HEK293T (cell line): ENCODE results near the gene GRIK4.

Source experiments
- CTCF ChIA-PET: fragments of 350-600 bp; formaldehyde crosslinking; extraction: SDS; loops from one replicate; lab custom pipeline; 2021; ENCODE audit warnings: antibody characterized with exemption, inconsistent platforms; lab: Yijun Ruan, JAX
- POLR2A ChIA-PET: fragments of 350-600 bp; formaldehyde crosslinking; extraction: SDS; loops from one replicate; lab custom pipeline; 2020; ENCODE audit warnings: antibody characterized with exemption, inconsistent platforms; lab: Yijun Ruan, JAX
- DNase-seq: peaks from one replicate; pipeline ENCODE4 v3.0.0; 2012; ENCODE audit warnings: mixed read lengths; ENCODE audit errors: extremely low spot score
- ARNT ChIP-seq: fragments of 450-650 bp; IDR thresholded peaks from 2 replicates; pipeline ENCODE4 v1.6.1; 2017; ENCODE audit warnings: mild to moderate bottlenecking
- BHLHE40 ChIP-seq: fragments of 450-650 bp; IDR thresholded peaks from 2 replicates; pipeline ENCODE4 v1.6.1; 2016; ENCODE audit warnings: mild to moderate bottlenecking, moderate library complexity, borderline replicate concordance
- CTBP1 ChIP-seq: fragments of 450-650 bp; IDR thresholded peaks from 2 replicates; pipeline ENCODE4 v1.6.1; 2016; ENCODE audit warnings: borderline replicate concordance
- ELF4 ChIP-seq: fragments of 450-650 bp; IDR thresholded peaks from 2 replicates; pipeline ENCODE4 v1.6.1; 2017; ENCODE audit warnings: antibody characterized with exemption
- FOXA1 ChIP-seq: fragments of 450-650 bp; IDR thresholded peaks from 2 replicates; pipeline ENCODE4 v1.6.1; 2016; ENCODE audit warnings: mild to moderate bottlenecking
- FOXK2 ChIP-seq: fragments of 450-650 bp; IDR thresholded peaks from 2 replicates; pipeline ENCODE4 v1.6.1; 2016; ENCODE audit warnings: mild to moderate bottlenecking
- FOXM1 ChIP-seq: fragments of 450-650 bp; IDR thresholded peaks from 2 replicates; pipeline ENCODE4 v1.6.1; 2017; ENCODE audit warnings: mild to moderate bottlenecking, borderline replicate concordance
- HDGF ChIP-seq: fragments of 450-650 bp; IDR thresholded peaks from 2 replicates; pipeline ENCODE4 v1.6.1; 2017; ENCODE audit warnings: antibody characterized with exemption, borderline replicate concordance
- L3MBTL2 ChIP-seq: fragments of 450-650 bp; conservative IDR thresholded peaks from 2 replicates; pipeline ENCODE4 v1.6.1; 2016; ENCODE audit warnings: mild to moderate bottlenecking
- LEF1 ChIP-seq: fragments of 450-650 bp; IDR thresholded peaks from 2 replicates; pipeline ENCODE4 v1.6.1; 2017; ENCODE audit warnings: mild to moderate bottlenecking, borderline replicate concordance
- NFRKB ChIP-seq: fragments of 450-650 bp; IDR thresholded peaks from 2 replicates; pipeline ENCODE4 v1.6.1; 2016; ENCODE audit warnings: mild to moderate bottlenecking, moderate library complexity
- SP1 ChIP-seq: fragments of 450-650 bp; IDR thresholded peaks from 2 replicates; pipeline ENCODE4 v1.6.1; 2017
- SUZ12 ChIP-seq: fragments of 450-650 bp; IDR thresholded peaks from 2 replicates; pipeline ENCODE4 v1.6.1; 2016; ENCODE audit warnings: mild to moderate bottlenecking
- TARDBP ChIP-seq: fragments of 450-650 bp; IDR thresholded peaks from 2 replicates; pipeline ENCODE4 v1.6.1; 2016
- ZNF384 ChIP-seq: fragments of 450-650 bp; IDR thresholded peaks from 2 replicates; pipeline ENCODE4 v1.6.1; 2016
- TF ChIP-seq, protein P1 (sequence below): fragments of 450-650 bp; IDR thresholded peaks from 2 replicates; pipeline ENCODE4 v1.6.1; 2016

The GRIK4 gene

DNA sequence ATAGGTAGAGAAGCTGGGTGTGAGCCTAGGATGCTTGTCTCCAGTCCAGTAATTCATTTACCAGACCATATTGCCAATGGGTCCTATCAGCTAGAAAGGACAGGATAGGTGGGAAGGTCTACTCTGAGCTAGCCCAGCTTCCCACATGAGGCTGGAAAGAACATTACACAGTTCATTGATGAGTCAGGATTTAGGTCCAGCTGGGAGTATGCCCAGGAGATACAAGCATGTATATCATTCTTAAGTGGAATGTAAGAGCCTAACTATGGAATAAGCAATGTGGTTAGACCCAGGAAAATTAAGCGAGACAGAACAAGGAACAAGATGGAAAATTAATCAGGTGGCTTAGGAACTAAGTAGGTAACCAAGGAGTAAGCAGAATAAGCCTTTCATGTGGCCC lies 453.3 kb downstream of the GRIK4 start:
- ChIA-PET CTCF (no interaction called here), POLR2A (no interaction called here)
- TF ChIP-seq NFRKB (no peak), TARDBP (no peak), ELF4 (no peak), HDGF (no peak), FOXM1 (no peak), L3MBTL2 (no peak), LEF1 (no peak), SP1 (no peak), ARNT (no peak), CTBP1 (no peak), FOXA1 (no peak), FOXK2 (no peak), ZNF384 (no peak)
- TF ChIP-seq, protein P1, sequence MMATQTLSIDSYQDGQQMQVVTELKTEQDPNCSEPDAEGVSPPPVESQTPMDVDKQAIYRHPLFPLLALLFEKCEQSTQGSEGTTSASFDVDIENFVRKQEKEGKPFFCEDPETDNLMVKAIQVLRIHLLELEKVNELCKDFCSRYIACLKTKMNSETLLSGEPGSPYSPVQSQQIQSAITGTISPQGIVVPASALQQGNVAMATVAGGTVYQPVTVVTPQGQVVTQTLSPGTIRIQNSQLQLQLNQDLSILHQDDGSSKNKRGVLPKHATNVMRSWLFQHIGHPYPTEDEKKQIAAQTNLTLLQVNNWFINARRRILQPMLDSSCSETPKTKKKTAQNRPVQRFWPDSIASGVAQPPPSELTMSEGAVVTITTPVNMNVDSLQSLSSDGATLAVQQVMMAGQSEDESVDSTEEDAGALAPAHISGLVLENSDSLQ: no peak
- DNase-seq: no peak

DNA sequence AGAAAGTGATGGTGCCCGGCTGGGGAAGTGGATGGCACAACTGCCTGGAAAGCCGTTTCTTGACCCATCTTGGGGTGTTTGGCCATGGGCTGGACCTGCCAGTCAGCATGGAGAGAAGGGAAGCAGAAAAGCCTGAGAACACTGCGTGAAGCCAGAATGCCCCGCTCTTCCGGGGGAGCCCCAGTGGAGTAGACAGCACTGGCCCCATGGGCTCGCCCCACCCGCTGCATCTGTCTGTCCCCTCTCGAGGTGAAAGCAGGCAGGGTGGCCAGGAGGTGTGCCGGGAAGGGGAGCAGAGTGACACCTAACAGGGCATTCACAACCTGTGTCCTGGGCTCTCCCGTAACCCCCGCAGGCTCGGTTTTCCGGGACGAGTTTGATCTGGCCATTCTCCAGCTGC lies 455.3 kb downstream of the GRIK4 start:
- TF ChIP-seq NFRKB: no peak
- ChIA-PET POLR2A (no interaction called here), CTCF (interaction anchor here (1.6 kb wide), 1 partner anchor 14 kb away, joined by 3 read pairs; no protein-coding TSS in a partner anchor)
- no peak for DNase-seq

DNA sequence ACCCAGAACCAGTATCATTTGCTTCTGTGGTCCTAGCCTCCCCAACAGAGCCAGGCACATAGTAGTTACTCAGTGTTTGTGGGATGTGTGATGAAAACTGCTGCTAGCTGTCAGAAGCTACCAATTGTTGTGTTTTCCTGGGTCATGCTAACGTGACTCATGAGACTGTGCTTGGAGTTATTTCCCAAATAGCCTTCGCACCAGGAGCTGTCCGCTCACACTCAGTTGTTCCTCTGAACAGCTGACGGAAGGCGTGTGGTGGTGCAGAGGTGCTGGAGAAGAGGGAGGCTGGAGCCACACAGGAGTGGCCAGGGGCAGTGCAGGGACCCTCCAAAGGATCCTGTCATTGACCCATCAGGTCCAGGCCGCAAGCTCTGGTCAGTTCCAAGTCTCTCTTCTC lies 458.4 kb downstream of the GRIK4 start:
- TF ChIP-seq FOXM1: no peak
- TF ChIP-seq L3MBTL2: no peak
- no peak for TF ChIP-seq LEF1
- TF ChIP-seq SP1: no peak
- no peak for TF ChIP-seq SUZ12
- no peak for TF ChIP-seq BHLHE40
- no peak for TF ChIP-seq ELF4
- TF ChIP-seq HDGF: no peak
- TF ChIP-seq ARNT: no peak
- no peak for TF ChIP-seq NFRKB
- TF ChIP-seq CTBP1: no peak
- TF ChIP-seq, protein P1: no peak
- no peak for TF ChIP-seq ZNF384
- no peak for TF ChIP-seq FOXK2
- no peak for TF ChIP-seq FOXA1
- no peak for TF ChIP-seq TARDBP
- no peak for DNase-seq
- CTCF ChIA-PET: no interaction called here
- POLR2A ChIA-PET: no interaction called here

DNA sequence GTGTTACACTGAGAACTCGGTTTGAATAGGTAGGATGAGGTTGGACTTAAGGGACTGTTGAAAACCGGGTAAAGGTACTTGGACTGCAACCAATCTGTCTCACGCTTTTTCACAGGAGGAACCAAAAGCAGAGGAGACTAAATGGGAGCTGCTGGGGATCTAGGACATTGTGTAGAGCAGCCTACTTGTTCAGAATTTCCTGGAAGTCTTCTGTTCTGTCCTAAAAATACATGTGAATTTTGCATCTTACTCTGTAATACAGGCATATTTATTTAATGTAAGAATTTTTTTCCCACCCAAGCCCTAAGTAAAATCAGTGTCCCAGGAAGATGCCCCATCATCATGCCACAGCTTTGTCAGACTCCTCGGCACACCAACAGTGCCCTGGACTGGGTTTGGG lies 460.3 kb downstream of the GRIK4 start:
- ChIA-PET CTCF (no interaction called here), POLR2A (no interaction called here)
- no peak for DNase-seq
- TF ChIP-seq HDGF (no peak), SP1 (no peak), FOXM1 (no peak), LEF1 (no peak), ARNT (no peak), CTBP1 (no peak), BHLHE40 (no peak), ZNF384 (no peak), TARDBP (no peak), FOXA1 (no peak)
- TF ChIP-seq, protein P1: no peak

DNA sequence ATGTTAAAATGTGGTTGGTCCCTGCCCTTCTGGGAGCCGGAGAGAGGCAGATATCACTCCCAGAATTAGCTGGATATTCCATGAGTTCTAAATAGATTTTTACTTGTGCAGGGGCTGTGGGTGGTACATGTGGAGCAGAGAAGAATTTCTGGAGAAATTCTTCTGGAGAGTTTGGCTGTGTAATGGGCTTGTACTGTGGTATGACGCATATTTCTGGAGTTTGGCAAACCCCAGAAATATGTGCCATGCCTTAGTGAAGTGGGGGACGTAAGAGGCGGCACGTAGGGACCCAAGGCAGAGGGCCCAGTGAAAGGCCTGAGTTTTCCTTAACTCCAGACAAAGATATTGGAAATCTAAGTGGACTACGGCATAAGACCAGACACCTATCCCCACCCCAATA lies 461.1 kb downstream of the GRIK4 start:
- no peak for DNase-seq
- no peak for TF ChIP-seq FOXK2
- no peak for TF ChIP-seq HDGF
- no peak for TF ChIP-seq BHLHE40
- no peak for TF ChIP-seq L3MBTL2
- TF ChIP-seq LEF1: no peak
- TF ChIP-seq SP1: no peak
- TF ChIP-seq, protein P1: no peak
- no peak for TF ChIP-seq ZNF384
- no peak for TF ChIP-seq FOXA1
- no peak for TF ChIP-seq NFRKB
- TF ChIP-seq ARNT: no peak
- no peak for TF ChIP-seq FOXM1
- no peak for TF ChIP-seq CTBP1
- TF ChIP-seq TARDBP: no peak
- TF ChIP-seq SUZ12: no peak
- TF ChIP-seq ELF4: no peak
- ChIA-PET CTCF (no interaction called here), POLR2A (no interaction called here)

DNA sequence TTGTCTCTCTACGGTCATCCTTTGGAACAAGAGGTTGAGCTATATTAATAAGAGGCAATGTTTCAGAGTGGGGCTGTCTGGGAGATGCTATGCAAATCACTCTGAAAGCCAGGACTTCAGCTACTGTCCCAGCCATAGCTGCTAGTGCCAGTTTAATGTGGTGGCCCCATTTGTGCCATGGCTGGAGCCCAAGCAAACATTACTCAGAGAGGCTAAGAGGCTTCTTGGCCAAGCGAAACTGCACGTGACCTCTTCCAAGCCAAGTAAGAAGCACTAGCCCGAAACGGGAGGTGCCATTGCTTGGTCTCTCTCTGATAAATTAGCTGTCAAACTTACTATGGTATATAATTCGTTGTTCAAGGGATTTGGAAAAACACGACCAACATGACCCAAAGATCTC lies 462.0 kb downstream of the GRIK4 start:
- DNase-seq: no peak
- ChIA-PET CTCF (no interaction called here), POLR2A (no interaction called here)

More for the DNA sequence above, 462.0 kb downstream of the GRIK4 start:
- TF ChIP-seq, protein P1: no peak
- no peak for TF ChIP-seq SUZ12
- no peak for TF ChIP-seq ZNF384
- no peak for TF ChIP-seq BHLHE40
- TF ChIP-seq HDGF: no peak
- TF ChIP-seq LEF1: no peak
- TF ChIP-seq L3MBTL2: no peak
- TF ChIP-seq CTBP1: no peak
- TF ChIP-seq FOXM1: no peak
- no peak for TF ChIP-seq ARNT
- TF ChIP-seq SP1: no peak
- TF ChIP-seq ELF4: no peak
- no peak for TF ChIP-seq FOXK2
- TF ChIP-seq TARDBP: no peak
- no peak for TF ChIP-seq NFRKB
- TF ChIP-seq FOXA1: no peak
